DOHH2 (cell line): ENCODE data around the gene PHGDH.

Source experiments
- H3F3A ChIP-seq: fragments of 200-600 bp; sonication (generic), shearing (Covaris generic); 2 replicates; pipeline ENCODE4 v1.6.0; 2016; ENCODE audit warnings: antibody characterized with exemption, mild to moderate bottlenecking; ENCODE audit not compliant: control insufficient read depth, insufficient read depth
- H3K27ac ChIP-seq: fragments of 200-600 bp; sonication (generic); 2 replicates; pipeline ENCODE4 v1.5.1; 2014; ENCODE audit warnings: low read depth, mild to moderate bottlenecking, low read length, moderate library complexity
- H3K27me3 ChIP-seq: fragments of 200-600 bp; sonication (generic); 2 replicates; pipeline ENCODE4 v1.6.1; 2014; ENCODE audit warnings: mild to moderate bottlenecking, low read length, mixed read lengths; ENCODE audit not compliant: control insufficient read depth
- H3K36me3 ChIP-seq: fragments of 200-600 bp; sonication (generic); 2 replicates; pipeline ENCODE4 v1.6.1; 2014; ENCODE audit warnings: mild to moderate bottlenecking, low read length, moderate library complexity, mixed read lengths; ENCODE audit not compliant: control insufficient read depth
- H3K4me1 ChIP-seq: fragments of 200-600 bp; sonication (generic); 2 replicates; pipeline ENCODE4 v1.6.1; 2014; ENCODE audit warnings: mild to moderate bottlenecking, low read length, mixed read lengths; ENCODE audit not compliant: control insufficient read depth
- H3K4me2 ChIP-seq: fragments of 200-600 bp; sonication (generic); 2 replicates; pipeline ENCODE4 v1.6.0; 2014; ENCODE audit warnings: mild to moderate bottlenecking, low read length, moderate library complexity
- H3K4me3 ChIP-seq: fragments of 200-600 bp; sonication (generic); 2 replicates; pipeline ENCODE4 v1.5.1; 2014; ENCODE audit warnings: mild to moderate bottlenecking, low read length, mixed read lengths
- H3K79me2 ChIP-seq: fragments of 200-600 bp; sonication (generic); 2 replicates; pipeline ENCODE4 v1.6.1; 2014; ENCODE audit warnings: mild to moderate bottlenecking, low read length, mixed read lengths; ENCODE audit not compliant: control insufficient read depth
- H3K9me2 ChIP-seq: fragments of 200-600 bp; sonication (generic); replicated peaks from 2 replicates; pipeline ENCODE4 v1.6.1; 2014; ENCODE audit warnings: mild to moderate bottlenecking, low read length, mixed read lengths; ENCODE audit not compliant: control insufficient read depth
- H3K9me3 ChIP-seq: fragments of 200-600 bp; sonication (generic); 2 replicates; pipeline ENCODE4 v1.6.1; 2014; ENCODE audit warnings: antibody characterized with exemption, low read length, mixed read lengths; ENCODE audit not compliant: control insufficient read depth, insufficient read depth
- H4K20me1 ChIP-seq: fragments of 200-600 bp; sonication (generic); 2 replicates; pipeline ENCODE4 v1.6.0; 2014; ENCODE audit warnings: low read depth, mild to moderate bottlenecking, antibody characterized with exemption, low read length, moderate library complexity; ENCODE audit not compliant: control insufficient read depth, insufficient read depth
- CTCF ChIP-seq: fragments of 200-600 bp; sonication (generic); IDR thresholded peaks from one replicate; pipeline ENCODE4 v1.5.1; 2014; ENCODE audit warnings: antibody characterized with exemption, mild to moderate bottlenecking, low read depth, low read length; ENCODE audit not compliant: poor library complexity, severe bottlenecking
- EZH2phosphoT487 ChIP-seq: fragments of 200-600 bp; sonication (generic); IDR thresholded peaks from 2 replicates; pipeline ENCODE4 v1.6.1; 2017; ENCODE audit warnings: borderline replicate concordance, mild to moderate bottlenecking, antibody characterized with exemption, low read length, moderate library complexity, mixed read lengths

The PHGDH gene

GRCh38 chr1:119772298-119772697, 60.6 kb downstream of the PHGDH start:
- Histone ChIP-seq H3K9me2 (no peaks in the 10 kb centered on the region), H3K27me3 (peaks cover 22% of the 10 kb centered on the region), H3K4me3 (no peak overlapping the region), H3K36me3 (no peaks in the 10 kb centered on the region), H4K20me1 (no peaks in the 10 kb centered on the region), H3K27ac (no peak overlapping the region), H3K4me1 (no peaks in the 10 kb centered on the region), H3K79me2 (no peaks in the 10 kb centered on the region), H3F3A (no peaks in the 10 kb centered on the region), H3K4me2 (no peak overlapping the region), H3K9me3 (no peaks in the 10 kb centered on the region)
- TF ChIP-seq CTCF (no peak), EZH2phosphoT487 (no peak)

GRCh38 chr1:119773711-119774241, 62.0 kb downstream of the PHGDH start:
- Histone ChIP-seq H4K20me1 (no peaks in the 10 kb centered on the region), H3K36me3 (no peaks in the 10 kb centered on the region), H3K4me2 (no peak overlapping the region), H3K4me3 (no peak overlapping the region), H3K79me2 (no peaks in the 10 kb centered on the region), H3K27ac (no peak overlapping the region), H3K9me3 (no peaks in the 10 kb centered on the region), H3K9me2 (no peaks in the 10 kb centered on the region), H3K27me3 (peaks cover 20% of the 10 kb centered on the region), H3K4me1 (no peaks in the 10 kb centered on the region), H3F3A (no peaks in the 10 kb centered on the region)
- TF ChIP-seq CTCF (no peak), EZH2phosphoT487 (no peak)

- H3K27ac ChIP-seq = no peak overlapping the region
- TF ChIP-seq CTCF (no peak), EZH2phosphoT487 (no peak)
- H3K9me3 ChIP-seq = no peaks in the 10 kb centered on the region
- no peak overlapping the region for H3K4me2 ChIP-seq
- no peaks in the 10 kb centered on the region for H3K9me2 ChIP-seq
- no peaks in the 10 kb centered on the region for H3K4me1 ChIP-seq
- no peaks in the 10 kb centered on the region for H3K36me3 ChIP-seq
- no peaks in the 10 kb centered on the region for H3K79me2 ChIP-seq
- H3K4me3 ChIP-seq = no peak overlapping the region
- H3K27me3 ChIP-seq = peaks cover 20% of the 10 kb centered on the region
- H3F3A ChIP-seq = no peaks in the 10 kb centered on the region
- H4K20me1 ChIP-seq = no peaks in the 10 kb centered on the region
Observed at GRCh38 chr1:119774746-119775490, 63.2 kb downstream of the PHGDH start.
